ENCODE results near the gene RAC3. TPM values are rescaled to one million over a fixed set of nuclear protein-coding genes. Genes with fewer than 3 reads are reported as not detected.

The RAC3 gene
- total RNA-seq, 1 donor from 2014 or later, result 31.6 TPM

GRCh38 chr17:82011617-82012187 is 19.8 kb upstream of the RAC3 start:
- H3K4me1 ChIP-seq, result no peaks in the 10 kb centered on the region
- H2AFZ ChIP-seq (replicated peaks), result no peak overlapping the region
- H3K27me3 ChIP-seq, result no peaks in the 10 kb centered on the region
- DNase-seq (ENCODE audit: low spot score), result no peak
- Mint-ChIP-seq H3K9me3 (no peaks in the 10 kb centered on the region), H3K4me1 (peaks cover 3% of the 10 kb centered on the region), H3K36me3 (no peaks in the 10 kb centered on the region), H3K27me3 (ENCODE audit: insufficient read depth, low read depth) (peaks cover 3% of the 10 kb centered on the region), H3K4me3 (no peak overlapping the region), H3K27ac (no peak overlapping the region)
- H3K4me2 ChIP-seq, result no peak overlapping the region
- peak overlapping the region; percentile 53 for H3K27ac ChIP-seq
- no peaks in the 10 kb centered on the region for H3K36me3 ChIP-seq
- H4K20me1 ChIP-seq (ENCODE audit: low read depth), result no peaks in the 10 kb centered on the region
- peak overlapping the region; percentile 37 for H3K9ac ChIP-seq
- no peaks in the 10 kb centered on the region for H3K9me3 ChIP-seq (ENCODE audit: low read depth)
- H3K79me2 ChIP-seq (ENCODE audit: low read depth), result no peaks in the 10 kb centered on the region
- H3F3A ChIP-seq (ENCODE audit: low read depth), result no peaks in the 10 kb centered on the region
- TF ChIP-seq CTCF (IDR thresholded peaks at IDR 0.05) (no peak), EZH2 (IDR thresholded peaks at IDR 0.05) (no peak), EZH2phosphoT487 (IDR thresholded peaks at IDR 0.05) (no peak)
- no peak overlapping the region for H3K4me3 ChIP-seq

- Mint-ChIP-seq H3K4me3 (no peak overlapping the region), H3K36me3 (no peaks in the 10 kb centered on the region), H3K4me1 (peaks cover 3% of the 10 kb centered on the region), H3K27me3 (ENCODE audit: insufficient read depth, low read depth) (peaks cover 3% of the 10 kb centered on the region), H3K9me3 (no peaks in the 10 kb centered on the region), H3K27ac (no peak overlapping the region)
- Histone ChIP-seq H3K4me3 (no peak overlapping the region), H3K4me2 (no peak overlapping the region), H3K9ac (peak overlapping the region; percentile 37), H2AFZ (replicated peaks) (no peak overlapping the region), H3K36me3 (no peaks in the 10 kb centered on the region), H3K27me3 (no peaks in the 10 kb centered on the region), H3F3A (ENCODE audit: low read depth) (no peaks in the 10 kb centered on the region), H4K20me1 (ENCODE audit: low read depth) (no peaks in the 10 kb centered on the region), H3K27ac (peak overlapping the region; percentile 53), H3K79me2 (ENCODE audit: low read depth) (no peaks in the 10 kb centered on the region), H3K4me1 (no peaks in the 10 kb centered on the region), H3K9me3 (ENCODE audit: low read depth) (no peaks in the 10 kb centered on the region)
- no peak for DNase-seq (ENCODE audit: low spot score)
- TF ChIP-seq EZH2phosphoT487 (IDR thresholded peaks at IDR 0.05) (no peak), EZH2 (IDR thresholded peaks at IDR 0.05) (no peak), CTCF (IDR thresholded peaks at IDR 0.05) (no peak)
These were observed 19.2 kb upstream of the RAC3 start for GRCh38 chr17:82012261-82012639.

- DNase-seq (ENCODE audit: low spot score), result no peak
- H3K27ac ChIP-seq, result peak overlapping the region; percentile 63
- no peak overlapping the region for H3K4me2 ChIP-seq
These were observed 18.7 kb upstream of the RAC3 start for GRCh38 chr17:82012640-82013295.

More at GRCh38 chr17:82012640-82013295, 18.7 kb upstream of the RAC3 start:
- Histone ChIP-seq H3K79me2 (ENCODE audit: low read depth) (no peaks in the 10 kb centered on the region), H3K4me3 (no peak overlapping the region), H3K9ac (peak overlapping the region; percentile 37), H3K27me3 (no peaks in the 10 kb centered on the region), H3K36me3 (no peaks in the 10 kb centered on the region), H3K4me1 (no peaks in the 10 kb centered on the region), H3K9me3 (ENCODE audit: low read depth) (no peaks in the 10 kb centered on the region), H4K20me1 (ENCODE audit: low read depth) (no peaks in the 10 kb centered on the region), H3F3A (ENCODE audit: low read depth) (no peaks in the 10 kb centered on the region), H2AFZ (replicated peaks) (no peak overlapping the region)
- TF ChIP-seq CTCF (IDR thresholded peaks at IDR 0.05) (no peak), EZH2 (IDR thresholded peaks at IDR 0.05) (no peak), EZH2phosphoT487 (IDR thresholded peaks at IDR 0.05) (no peak)
- Mint-ChIP-seq H3K4me3 (no peak overlapping the region), H3K36me3 (no peaks in the 10 kb centered on the region), H3K27me3 (ENCODE audit: insufficient read depth, low read depth) (peaks cover 3% of the 10 kb centered on the region), H3K4me1 (peaks cover 3% of the 10 kb centered on the region), H3K27ac (no peak overlapping the region), H3K9me3 (no peaks in the 10 kb centered on the region)
